KG1 (cell line): ENCODE results near the gene FAM118A.
"Not testable (repeated sequence)": the region's sequence is repeated elsewhere in the genome, so short reads cannot be mapped to it uniquely, and the experiment has no call there.

Source experiments
- DNase-seq: peaks from one replicate; lab custom pipeline; 2025; lab: John Stamatoyannopoulos, UW

FAM118A gene

DNA sequence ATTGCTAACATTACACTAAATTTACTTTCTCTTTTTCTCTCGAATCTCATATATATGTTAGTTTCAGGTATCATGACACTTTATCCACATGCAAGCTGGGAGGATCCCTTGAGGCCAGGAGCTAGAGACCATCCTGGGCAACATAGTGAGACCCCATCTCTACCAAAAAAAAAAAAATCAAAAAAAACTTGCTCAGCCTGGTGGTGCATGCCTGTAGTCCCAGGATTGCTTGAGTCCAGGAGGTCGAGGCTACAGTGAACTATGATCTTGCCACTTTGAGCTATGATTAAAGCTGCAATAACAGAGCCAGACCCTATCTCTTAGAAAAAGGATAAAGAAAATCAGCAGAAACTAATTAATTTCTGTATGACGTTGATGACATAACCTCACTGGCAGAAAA is 28.7 kb upstream of the FAM118A start:
- DNase-seq, result no peak

- DNase-seq, result no peak
Observed at GRCh38 chr22:45284705-45285262, 24.9 kb upstream of the FAM118A start, which contains the start of gene UPK3A. Gene UPK3A, plus strand, starts transcription at chr22:45284949. Its CDS starts 65 bp downstream, at chr22:45285014.

DNA sequence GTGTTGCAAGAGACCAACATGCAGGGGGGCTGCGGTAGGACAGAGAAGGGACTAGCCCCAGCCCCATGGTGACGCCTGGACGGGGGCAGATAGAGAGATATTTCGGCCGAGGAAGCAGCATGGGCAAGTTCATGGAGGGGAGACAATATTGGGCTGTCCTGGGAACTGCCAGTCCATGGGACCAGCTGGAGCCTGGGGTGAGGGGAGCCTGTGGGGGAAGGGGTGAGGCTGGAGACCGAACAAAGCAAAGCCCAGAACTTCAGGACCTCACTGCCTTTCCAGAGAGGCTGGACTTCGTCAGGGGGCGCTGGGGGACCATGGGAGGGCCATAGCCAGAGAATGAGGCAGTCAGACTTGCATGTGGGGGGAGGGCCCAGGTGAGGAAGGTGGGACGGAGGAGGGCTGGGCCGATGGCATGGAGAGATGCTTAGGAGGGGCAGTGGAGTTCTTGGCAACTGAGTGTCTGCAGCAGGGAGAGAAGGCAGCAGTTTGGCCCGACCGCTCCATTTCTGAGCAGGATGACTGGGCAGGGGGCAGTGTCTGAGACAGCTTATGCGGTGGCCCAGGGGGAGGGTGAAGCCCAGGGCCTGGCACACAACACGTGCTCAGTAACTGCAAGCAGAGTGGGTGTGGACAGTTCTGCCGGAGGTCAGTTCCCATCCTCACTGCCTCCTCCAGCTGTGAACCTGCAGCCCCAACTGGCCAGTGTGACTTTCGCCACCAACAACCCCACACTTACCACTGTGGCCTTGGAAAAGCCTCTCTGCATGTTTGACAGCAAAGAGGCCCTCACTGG is 24.3 kb upstream of the FAM118A start:
- no peak for DNase-seq

DNA sequence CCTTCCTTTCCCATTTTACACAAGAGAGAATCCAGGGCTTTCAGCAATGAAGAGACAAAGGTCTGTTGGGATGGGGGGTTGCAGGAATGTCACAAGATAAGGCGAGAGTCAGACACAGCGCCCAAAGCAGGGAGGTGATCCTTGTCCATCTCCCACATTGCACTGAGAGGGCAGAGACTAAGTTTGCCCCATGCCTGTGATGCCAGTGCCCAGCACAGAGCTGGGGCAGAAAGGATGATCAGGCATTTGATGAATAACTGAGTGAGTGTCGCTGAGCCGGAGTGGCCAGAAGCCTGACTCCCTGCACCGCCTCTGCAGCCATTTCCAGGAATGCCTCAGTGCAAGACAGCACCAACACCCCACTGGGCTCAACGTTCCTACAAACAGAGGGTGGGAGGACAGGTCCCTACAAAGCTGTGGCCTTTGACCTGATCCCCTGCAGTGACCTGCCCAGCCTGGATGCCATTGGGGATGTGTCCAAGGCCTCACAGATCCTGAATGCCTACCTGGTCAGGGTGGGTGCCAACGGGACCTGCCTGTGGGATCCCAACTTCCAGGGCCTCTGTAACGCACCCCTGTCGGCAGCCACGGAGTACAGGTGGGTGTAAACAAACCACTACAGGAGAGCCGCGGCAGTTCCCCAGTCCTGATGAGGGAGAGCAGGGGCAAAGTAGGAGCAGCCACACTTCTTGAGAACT is 22.7 kb upstream of the FAM118A start:
- no peak for DNase-seq

- DNase-seq, result no peak
Observed at GRCh38 chr22:45290410-45290936, 19.3 kb upstream of the FAM118A start.

DNA sequence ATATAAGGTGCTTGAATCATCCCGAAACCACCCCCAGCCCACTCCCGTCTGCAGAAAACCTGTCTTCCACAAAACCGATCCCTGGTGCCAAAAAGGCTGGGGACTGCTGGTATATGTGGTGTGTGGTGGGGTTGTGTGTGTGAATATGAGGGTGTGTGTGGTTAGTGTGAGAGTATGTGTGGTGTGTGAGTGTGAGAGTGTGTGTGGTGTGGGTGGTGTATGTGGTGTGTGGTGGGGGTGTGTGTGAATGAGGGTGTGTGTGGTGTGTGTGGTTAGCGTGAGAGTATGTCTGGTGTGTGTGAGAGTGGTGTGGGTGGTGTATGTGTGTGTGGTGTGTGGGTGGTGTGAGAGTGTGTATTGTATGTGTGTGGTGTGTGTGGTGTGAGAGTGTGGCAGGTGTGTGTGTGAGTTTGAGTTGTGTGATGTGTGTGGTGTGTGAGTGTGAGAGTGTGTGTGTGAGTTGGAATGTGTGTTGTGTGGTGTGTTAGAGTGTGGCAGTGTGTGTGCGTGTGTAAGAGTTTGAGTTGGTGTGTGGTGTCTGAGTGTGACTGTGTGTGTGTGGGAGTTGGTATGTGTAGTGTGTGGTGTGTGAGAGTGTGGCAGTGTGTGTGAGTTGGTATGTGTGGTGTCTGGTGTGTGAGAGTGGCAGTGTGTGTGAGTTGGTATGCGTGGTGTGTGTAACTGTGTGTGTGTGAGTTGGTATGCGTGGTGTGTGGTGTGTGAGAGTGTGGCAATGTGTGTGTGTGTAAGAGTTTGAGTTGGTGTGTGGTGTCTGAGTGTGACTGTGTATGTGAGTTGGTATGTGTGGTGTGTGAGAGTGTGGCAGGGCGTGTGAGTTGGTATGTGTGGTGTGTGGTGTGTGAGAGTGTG is 18.4 kb upstream of the FAM118A start:
- no peak for DNase-seq

DNA sequence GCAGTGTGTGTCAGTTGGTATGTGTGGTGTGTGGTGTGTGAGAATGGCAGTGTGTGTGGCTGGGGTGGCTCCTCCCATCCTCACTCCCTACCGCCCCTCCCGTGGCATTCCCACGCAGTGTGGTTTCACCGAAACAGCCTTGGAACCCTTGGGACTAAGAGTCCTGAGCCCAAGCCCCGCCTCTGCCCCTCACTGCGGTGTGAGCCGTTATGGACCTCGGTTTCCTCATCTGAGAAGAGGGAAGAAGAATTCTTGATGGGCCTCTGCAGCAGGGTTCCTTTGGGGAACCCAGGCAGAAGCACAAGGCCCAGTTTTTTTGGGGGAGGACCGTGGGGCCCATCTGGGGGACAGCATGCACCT is 17.8 kb upstream of the FAM118A start:
- DNase-seq, result no peak

GRCh38 chr22:45292731-45293442 is 16.8 kb upstream of the FAM118A start:
- DNase-seq, result no peak

DNA sequence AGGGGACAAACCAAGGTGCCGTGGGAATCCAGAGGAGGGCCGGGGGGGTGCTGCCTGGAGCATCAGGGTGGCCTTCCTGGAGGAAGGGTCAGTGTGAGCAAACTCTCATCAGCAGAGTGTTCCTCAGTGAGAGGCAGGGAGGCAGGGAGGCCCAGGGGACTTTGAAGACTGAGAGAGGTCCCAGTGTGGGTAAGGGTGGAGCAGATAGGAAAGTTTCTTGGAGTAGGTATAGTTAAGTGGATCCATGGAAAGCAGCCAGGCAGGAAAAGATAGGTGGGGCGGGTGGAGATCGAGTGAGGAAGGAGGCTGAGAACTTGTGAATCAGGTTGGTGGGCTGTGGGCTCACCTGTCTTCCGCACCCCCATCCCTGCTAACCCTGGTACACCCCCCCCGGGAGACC is 15.7 kb upstream of the FAM118A start:
- no peak for DNase-seq

DNA sequence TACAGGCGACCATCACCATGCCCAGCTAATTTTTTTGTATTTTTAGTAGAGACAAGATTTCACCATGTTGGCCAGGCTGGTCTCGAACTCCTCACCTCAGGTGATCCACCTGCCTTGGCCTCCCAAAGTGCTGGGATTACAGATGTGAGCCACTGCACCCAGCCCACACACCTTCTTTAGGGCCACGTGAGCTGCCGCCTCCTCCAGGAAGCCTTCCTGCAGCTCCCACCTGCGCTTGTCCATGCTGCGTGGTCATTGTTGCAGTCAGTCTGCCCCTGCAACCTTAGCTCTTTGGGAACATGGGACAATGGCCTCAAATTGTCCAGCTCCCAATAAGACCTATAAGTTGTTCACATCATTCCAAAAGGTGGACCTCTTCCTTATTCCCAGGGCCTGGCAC is 14.7 kb upstream of the FAM118A start:
- DNase-seq, result not testable (repeated sequence)

DNA sequence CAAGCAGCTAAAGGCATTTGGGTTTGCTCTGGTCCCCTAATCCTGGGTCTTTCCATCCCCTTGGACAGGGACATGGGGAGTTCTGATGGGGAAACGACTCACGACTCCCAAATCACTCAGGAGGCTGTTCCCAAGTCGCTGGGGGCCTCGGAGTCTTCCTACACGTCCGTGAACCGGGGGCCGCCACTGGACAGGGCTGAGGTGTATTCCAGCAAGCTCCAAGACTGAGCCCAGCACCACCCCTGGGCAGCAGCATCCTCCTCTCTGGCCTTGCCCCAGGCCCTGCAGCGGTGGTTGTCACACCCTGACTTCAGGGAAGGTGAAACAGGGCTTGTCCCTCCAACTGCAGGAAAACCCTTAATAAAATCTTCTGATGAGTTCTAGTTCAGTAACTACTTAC is 14.2 kb upstream of the FAM118A start:
- no peak for DNase-seq

GRCh38 chr22:45296628-45297297 is 13.0 kb upstream of the FAM118A start:
- peak; percentile 18 for DNase-seq

DNA sequence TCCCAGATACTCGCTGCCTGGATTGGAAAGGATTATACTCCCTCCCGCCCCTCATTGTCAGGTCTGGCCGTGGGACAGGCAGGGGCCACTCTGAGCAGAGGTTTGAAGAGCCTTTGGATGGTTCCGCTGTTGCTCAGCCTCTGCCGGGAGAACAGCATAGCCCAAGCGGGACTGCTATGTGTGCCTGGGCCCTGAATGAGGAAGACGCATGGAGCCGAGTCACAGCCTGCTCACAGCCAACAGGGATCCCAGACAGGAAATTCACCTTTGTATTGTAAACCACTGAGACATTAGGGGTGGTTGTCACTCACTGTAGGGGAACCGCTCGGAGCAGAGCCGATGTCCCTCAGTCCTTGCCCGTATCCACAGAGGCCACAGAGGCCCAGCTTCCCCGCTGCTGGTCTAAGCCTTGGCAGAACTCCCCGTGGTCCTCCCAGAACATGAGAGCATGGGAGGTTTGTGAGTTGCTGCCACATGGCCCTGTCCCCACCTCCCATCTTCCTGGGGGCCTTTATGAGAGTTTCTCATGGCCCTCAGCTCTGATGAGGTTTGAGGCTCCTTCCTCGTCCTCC is 10.7 kb upstream of the FAM118A start:
- DNase-seq, result no peak

DNA sequence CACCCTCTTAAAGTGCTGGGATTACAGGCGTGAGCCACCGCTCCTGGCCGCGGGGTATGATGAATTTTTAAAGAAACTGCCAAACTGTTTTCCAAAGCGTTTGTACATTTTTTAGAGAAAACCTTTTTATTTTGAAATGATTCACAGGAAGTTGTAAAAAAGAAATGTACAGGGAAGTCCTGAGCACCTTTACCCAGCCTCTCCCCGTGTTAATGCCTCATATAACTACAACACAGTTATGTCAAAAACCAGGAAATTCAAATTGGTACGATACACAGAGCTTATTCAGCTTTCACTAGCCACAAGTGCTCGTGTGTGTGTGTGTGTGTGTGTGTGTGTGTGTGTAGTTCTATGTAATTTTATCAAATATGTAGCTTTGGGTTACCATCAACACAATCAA is 7.0 kb upstream of the FAM118A start:
- no peak for DNase-seq

DNA sequence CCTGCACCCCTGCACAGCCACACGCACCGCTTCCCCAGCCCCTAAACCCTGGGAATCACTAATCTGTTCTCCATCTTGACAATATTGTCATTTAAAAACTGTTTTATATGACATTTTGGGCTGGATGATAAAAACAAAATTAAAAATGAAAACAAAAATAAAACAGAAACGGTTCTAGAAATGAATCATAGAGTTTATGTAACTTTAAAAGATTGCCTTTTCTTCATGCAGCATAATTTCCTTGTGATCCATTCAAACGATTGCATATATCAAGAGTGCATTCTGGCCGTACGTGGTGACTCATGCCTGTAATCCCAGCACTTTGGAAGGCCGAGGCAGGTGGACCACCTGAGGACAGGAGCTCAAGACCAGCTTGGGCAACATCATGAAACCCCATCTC is 6.6 kb upstream of the FAM118A start:
- no peak for DNase-seq

- DNase-seq, result no peak
Observed at GRCh38 chr22:45304971-45305370, 4.8 kb upstream of the FAM118A start.

- no peak for DNase-seq
Observed at GRCh38 chr22:45305456-45306075, 4.2 kb upstream of the FAM118A start.

GRCh38 chr22:45306139-45306538 is 3.6 kb upstream of the FAM118A start:
- DNase-seq, result no peak

GRCh38 chr22:45308391-45308956 is 1.3 kb upstream of the FAM118A start:
- no peak for DNase-seq

- no peak for DNase-seq
Observed at GRCh38 chr22:45308957-45309421, 745 bp upstream of the FAM118A start.
